A549 treated with Mapracorat at 1 μM for 4 hours (cell line): ENCODE measurements around the gene STK17A. TPM values are rescaled to one million over a fixed set of nuclear protein-coding genes. Genes with fewer than 3 reads are reported as not detected.

Experiments
- total RNA-seq: library from RNA; stranded (reverse); fragments of 200-300 nt; extraction: Qiagen RNA extraction; gene quantifications from 5 replicates; pipeline ENCODE4 v1.2.3, GENCODE V29; 2022

STK17A gene
- 24.6 to 28.3 TPM (median 26.8 TPM) in 5 replicates for total RNA-seq

GRCh38 chr7:43582503-43583423 is at the start of gene STK17A:
Gene STK17A, plus strand, starts transcription at chr7:43583108. Its CDS starts 136 bp downstream, at chr7:43583244.

Other genes starting within 250 kb of the STK17A start
- 82.6 to 92.9 TPM (median 84.7 TPM) in 5 replicates for gene COA1, start 146.4 kb downstream of the STK17A start, total RNA-seq
- 68.7 to 84.8 TPM (median 74.6 TPM) in 5 replicates for gene BLVRA, start 175.6 kb downstream of the STK17A start, total RNA-seq